Measurements from ENCODE around the gene GOLGA8B.

DNA sequence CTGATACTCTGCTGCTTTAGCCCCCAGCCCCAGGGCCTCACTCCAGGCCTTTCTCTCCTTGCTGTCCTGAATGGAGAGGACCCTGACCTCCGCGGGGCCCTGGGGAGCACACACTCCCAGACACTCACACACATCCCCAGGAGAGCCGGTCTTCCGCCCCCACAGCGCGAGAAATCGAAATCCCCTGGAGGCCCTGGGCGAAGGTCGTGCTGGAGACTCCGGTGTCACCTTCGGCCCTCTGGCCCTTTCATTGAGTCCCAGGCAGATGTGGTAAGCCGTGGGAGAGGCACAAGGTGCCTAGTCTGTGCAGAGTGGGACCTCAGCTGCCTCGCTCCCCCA lies 848 bp upstream of the GOLGA8B start:
- TF ChIP-seq, protein P1, sequence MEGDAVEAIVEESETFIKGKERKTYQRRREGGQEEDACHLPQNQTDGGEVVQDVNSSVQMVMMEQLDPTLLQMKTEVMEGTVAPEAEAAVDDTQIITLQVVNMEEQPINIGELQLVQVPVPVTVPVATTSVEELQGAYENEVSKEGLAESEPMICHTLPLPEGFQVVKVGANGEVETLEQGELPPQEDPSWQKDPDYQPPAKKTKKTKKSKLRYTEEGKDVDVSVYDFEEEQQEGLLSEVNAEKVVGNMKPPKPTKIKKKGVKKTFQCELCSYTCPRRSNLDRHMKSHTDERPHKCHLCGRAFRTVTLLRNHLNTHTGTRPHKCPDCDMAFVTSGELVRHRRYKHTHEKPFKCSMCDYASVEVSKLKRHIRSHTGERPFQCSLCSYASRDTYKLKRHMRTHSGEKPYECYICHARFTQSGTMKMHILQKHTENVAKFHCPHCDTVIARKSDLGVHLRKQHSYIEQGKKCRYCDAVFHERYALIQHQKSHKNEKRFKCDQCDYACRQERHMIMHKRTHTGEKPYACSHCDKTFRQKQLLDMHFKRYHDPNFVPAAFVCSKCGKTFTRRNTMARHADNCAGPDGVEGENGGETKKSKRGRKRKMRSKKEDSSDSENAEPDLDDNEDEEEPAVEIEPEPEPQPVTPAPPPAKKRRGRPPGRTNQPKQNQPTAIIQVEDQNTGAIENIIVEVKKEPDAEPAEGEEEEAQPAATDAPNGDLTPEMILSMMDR (optimal IDR thresholded peaks at IDR 0.05 in 1 of 3, IDR thresholded peaks at IDR 0.05 in 1 of 3, conservative IDR thresholded peaks at IDR 0.05 in 1 of 3; ENCODE audit: extremely low read depth in 1 of 3, insufficient read depth in 2 of 3, low read length in 3 of 3) = no peak
- TF ChIP-seq EZH2 (IDR thresholded peaks at IDR 0.05; ENCODE audit: low read length) = no peak
